GM12878 (cell line): ENCODE results near the gene SLC24A4. TPM values are rescaled to one million over a fixed set of nuclear protein-coding genes. Genes with fewer than 3 reads are reported as not detected.

Experiments used
- ATAC-seq: fragments of 200-7000 bp; cut with Tn5 transposase; 3 replicates; pipeline ENCODE4 v1.9.1; 2020; ENCODE audit warnings: mild to moderate bottlenecking, moderate library complexity
- BruUV-seq: library from RNA; stranded (reverse); fragments of 400-500 nt; replicated peaks from 2 replicates; lab custom pipeline; 2021; lab: Mats Ljungman, UMichigan
- CTCF ChIA-PET: fragments of 300-600 bp; sonication (Branson Sonifier 250); formaldehyde crosslinking; extraction: SDS; loops from one replicate; lab custom pipeline; 2021; ENCODE audit warnings: inconsistent platforms; lab: Yijun Ruan, JAX
- POLR2A ChIA-PET: fragments of 350-600 bp; formaldehyde crosslinking; extraction: SDS; loops from one replicate; lab custom pipeline; 2021; ENCODE audit warnings: inconsistent platforms; lab: Charles Lee
- RAD21 ChIA-PET: fragments of 300-600 bp; sonication (Branson Sonifier 250); formaldehyde crosslinking; loops from one replicate; lab custom pipeline; 2023; ENCODE audit warnings: antibody characterized with exemption; ENCODE audit not compliant: unreplicated experiment; lab: Charles Lee
- SMC1A ChIA-PET: fragments of 300-600 bp; sonication (Branson Sonifier 250); formaldehyde crosslinking; loops from one replicate; lab custom pipeline; 2023; ENCODE audit not compliant: unreplicated experiment, uncharacterized antibody; lab: Charles Lee
- DNase-seq: peaks from one replicate; pipeline ENCODE4 v3.0.0-alpha.2; 2011; ENCODE audit warnings: low read depth, low spot score
- FAIRE-seq: peaks from 3 replicates; lab custom pipeline; 2011; peaks lifted over from hg19 to GRCh38; lab: Jason Lieb, UNC
- H2AFZ ChIP-seq: 2 replicates; pipeline ENCODE4 v1.6.0; 2011; ENCODE audit warnings: low read depth, low read length, control low read depth; ENCODE audit not compliant: control insufficient read depth
- H3K27ac ChIP-seq: 2 replicates; pipeline ENCODE4 v1.5.1; 2011; ENCODE audit warnings: control low read depth; ENCODE audit not compliant: control insufficient read depth, insufficient read depth
- H3K27me3 ChIP-seq, 2 experiments: replicated peaks in 1 of 2; 2 replicates each; pipeline versions ENCODE4 v1.6.0 to v1.6.1; 2011; ENCODE audit warnings: low read length in 1 of 2; ENCODE audit not compliant: control insufficient read depth in 2 of 2, insufficient read depth in 2 of 2
- H3K36me3 ChIP-seq, 2 experiments: 2 replicates each; pipeline ENCODE4 v1.5.1; 2011; ENCODE audit warnings: low read length in 1 of 2; ENCODE audit not compliant: control insufficient read depth in 2 of 2, insufficient read depth in 2 of 2
- H3K4me1 ChIP-seq: 2 replicates; pipeline ENCODE4 v1.6.1; 2011; ENCODE audit warnings: mild to moderate bottlenecking, low read length, moderate library complexity, mixed read lengths; ENCODE audit not compliant: control insufficient read depth, insufficient read depth
- H3K4me2 ChIP-seq: 2 replicates; pipeline ENCODE4 v1.6.0; 2011; ENCODE audit warnings: control low read depth; ENCODE audit not compliant: control insufficient read depth, insufficient read depth
- H3K4me3 ChIP-seq: fragments of 200-600 bp; sonication (generic); 2 replicates; pipeline ENCODE4 v1.5.1; 2016
- H3K79me2 ChIP-seq: 2 replicates; pipeline ENCODE4 v1.6.0; 2011; ENCODE audit warnings: low read length; ENCODE audit not compliant: control insufficient read depth, insufficient read depth
- H3K9ac ChIP-seq: 2 replicates; pipeline ENCODE4 v1.8.0; 2011; ENCODE audit warnings: low read length, control low read depth, mixed read lengths; ENCODE audit not compliant: control insufficient read depth, insufficient read depth
- H3K9me3 ChIP-seq: replicated peaks from 3 replicates; pipeline ENCODE4 v1.5.1; 2011; ENCODE audit warnings: mild to moderate bottlenecking, low read length; ENCODE audit not compliant: control insufficient read depth, insufficient read depth
- H4K20me1 ChIP-seq: 2 replicates; pipeline ENCODE4 v1.6.0; 2011; ENCODE audit not compliant: control insufficient read depth, insufficient read depth
- ATF7 ChIP-seq: fragments of 450-650 bp; IDR thresholded peaks from 2 replicates; pipeline ENCODE4 v1.6.1; 2016; ENCODE audit warnings: low read depth, mild to moderate bottlenecking
- BHLHE40 ChIP-seq, 2 experiments: fragments of 450-650 bp in 1 of 2; IDR thresholded peaks; 2 replicates each; pipeline ENCODE4 v1.6.1; 2011 to 2017; ENCODE audit warnings: low read depth in 2 of 2, borderline replicate concordance in 1 of 2, improper control_type of control experiment in 1 of 2, low read length in 1 of 2, mild to moderate bottlenecking in 1 of 2
- BRCA1 ChIP-seq: IDR thresholded peaks from 2 replicates; pipeline ENCODE4 v1.6.1; 2011; ENCODE audit warnings: low read depth, low read length, improper control_type of control experiment
- CBX3 ChIP-seq: fragments of 200-600 bp; sonication (generic); IDR thresholded peaks from 2 replicates; pipeline ENCODE4 v1.6.1; 2016; ENCODE audit warnings: low read depth, borderline replicate concordance
- CREB1 ChIP-seq: IDR thresholded peaks from 2 replicates; pipeline ENCODE4 v1.6.1; 2012; ENCODE audit warnings: low read depth, mild to moderate bottlenecking, inconsistent platforms
- E2F8 ChIP-seq: fragments of 450-650 bp; IDR thresholded peaks from 2 replicates; pipeline ENCODE4 v1.6.1; 2018; ENCODE audit warnings: mild to moderate bottlenecking, low read depth, moderate library complexity; ENCODE audit not compliant: partially characterized antibody
- EP300 ChIP-seq, 2 experiments: fragments of 150-350 bp in 1 of 2; IDR thresholded peaks; 2 replicates each; pipeline ENCODE4 v1.6.1; 2011 to 2012; ENCODE audit warnings: low read depth in 2 of 2, low read length in 2 of 2, borderline replicate concordance in 1 of 2, improper control_type of control experiment in 1 of 2, inconsistent platforms in 1 of 2; ENCODE audit not compliant: control insufficient read depth in 1 of 2
- HDAC6 ChIP-seq: fragments of 200-600 bp; sonication (generic); IDR thresholded peaks from one replicate; pipeline ENCODE4 v1.8.0; 2017; ENCODE audit warnings: antibody characterized with exemption; ENCODE audit not compliant: unreplicated experiment
- MTA3 ChIP-seq: IDR thresholded peaks from 2 replicates; pipeline ENCODE4 v1.6.1; 2012; ENCODE audit warnings: low read length, inconsistent platforms, borderline replicate concordance
- MXI1 ChIP-seq: fragments of 150-350 bp; IDR thresholded peaks from 2 replicates; pipeline ENCODE4 v1.6.1; 2011; ENCODE audit warnings: low read depth, mild to moderate bottlenecking, inconsistent platforms, low read length, improper control_type of control experiment
- NFXL1 ChIP-seq: fragments of 450-650 bp; IDR thresholded peaks from 2 replicates; pipeline ENCODE4 v1.6.1; 2017; ENCODE audit warnings: antibody characterized with exemption, mild to moderate bottlenecking, borderline replicate concordance
- POLR2AphosphoS2 ChIP-seq: IDR thresholded peaks from 2 replicates; pipeline ENCODE4 v1.6.1; 2011; ENCODE audit warnings: low read depth, mild to moderate bottlenecking, low read length, improper control_type of control experiment, moderate library complexity
- RFX5 ChIP-seq: IDR thresholded peaks from 2 replicates; pipeline ENCODE4 v1.6.1; 2011; ENCODE audit warnings: low read depth, low read length, improper control_type of control experiment
- SREBF2 ChIP-seq: IDR thresholded peaks from 2 replicates; pipeline ENCODE4 v1.6.1; 2012; ENCODE audit warnings: mild to moderate bottlenecking, low read length
- TCF12 ChIP-seq: IDR thresholded peaks from 2 replicates; pipeline ENCODE4 v1.6.1; 2011; ENCODE audit warnings: low read depth, mild to moderate bottlenecking, low read length
- WGBS: methylation state at CpG from one replicate; pipeline ENCODE4 v1.1.6; 2016; ENCODE audit warnings: low lambda C conversion rate; ENCODE audit not compliant: insufficient replicate concordance, insufficient coverage; ENCODE audit errors: missing lambda C conversion rate; 5-methylcytosine and 5-hydroxymethylcytosine counted together
- in situ Hi-C: fragments of 300-500 bp; cut with MboI; formaldehyde crosslinking; loops from 9 replicates; pipeline ENCODE4 v1.14.3; 2018; ENCODE audit warnings: mixed read lengths
- intact Hi-C: fragments of 100-400 bp; cut with micrococcal nuclease; formaldehyde crosslinking; loops from one replicate; pipeline ENCODE4 v1.14.2; 2022; ENCODE audit not compliant: unreplicated experiment
- polyA plus RNA-seq, 11 experiments: library from polyadenylated mRNA; depleted of rRNA in 4 of 11; unstranded in 6 of 11; stranded (reverse) in 5 of 11; fragments of >200 nt; fragmentation: Nextera tagmentation in 4 of 11; fragmentation: Illumina TruSeq in 1 of 11; extraction: Ambion mirVana in 4 of 11; extraction: Trizol in 1 of 11; gene quantifications; 1 replicate in 1 of 11; 2 replicates in 10 of 11; pipeline versions ENCODE4 v1.2.1 to v1.2.3, GENCODE V29; 2011 to 2016; ENCODE audit warnings: inconsistent platforms in 2 of 11, missing spikeins in 2 of 11, low read depth in 1 of 11
- total RNA-seq, 4 experiments: library from RNA; depleted of rRNA in 3 of 4; stranded (reverse); fragments of >200 nt in 3 of 4; fragmentation: Illumina TruSeq in 1 of 4; extraction: Trizol in 1 of 4; gene quantifications; 2 replicates each; pipeline versions ENCODE4 v1.2.1 to v1.2.3, GENCODE V29; 2013 to 2021
- TF ChIP-seq, protein P1 (sequence below): fragments of 450-650 bp; IDR thresholded peaks from 2 replicates; pipeline ENCODE4 v1.6.1; 2014; ENCODE audit warnings: mild to moderate bottlenecking

SLC24A4 gene
- total and polyA plus RNA-seq, 10 of the 15 experiments (the other 5 are each of a cell fraction or from before 2014, with no cell fraction given): under 0.01 to 0.46 (median 0.04) TPM; not detected in 5

DNA sequence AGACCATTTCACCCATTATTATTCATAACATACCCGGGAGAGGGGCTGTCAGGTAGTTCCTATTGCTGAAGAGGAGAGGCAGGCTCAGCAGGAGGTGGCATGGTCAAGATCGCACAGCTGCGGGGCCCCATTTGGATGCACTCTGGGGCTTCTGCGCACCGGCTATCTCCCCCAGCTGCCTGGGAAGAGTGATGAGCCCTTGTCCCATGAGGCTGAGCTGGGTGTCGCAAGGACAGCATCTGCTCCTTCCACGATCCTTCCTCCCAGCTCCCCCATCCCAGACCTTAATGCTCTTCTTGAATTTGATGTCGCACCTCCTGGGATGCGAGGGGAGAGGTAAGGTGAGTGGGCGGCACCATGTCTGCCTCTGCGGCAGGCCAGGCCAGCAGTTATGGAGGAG, 62.6 kb downstream of the SLC24A4 start:
- H4K20me1 ChIP-seq: no peaks in the 10 kb centered on the region
- POLR2A ChIA-PET: no interaction called here
- FAIRE-seq (no peak), ATAC-seq (no peak), DNase-seq (no peak)
- in situ Hi-C loops: no loop called here
- no peaks in the 10 kb centered on the region for H3K9me3 ChIP-seq
- H3K4me1 ChIP-seq: no peaks in the 10 kb centered on the region
- H3K27ac ChIP-seq: no peak overlapping the region
- H2AFZ ChIP-seq: no peak overlapping the region
- 0 out of 4 replicates have a peak, but pooled peaks cover 0 to 3% of the 10 kb centered on the region in 2 experiments for H3K27me3 ChIP-seq
- WGBS: 65% methylated on average over 11 of the region's 11 CpGs
- no TSS peak for BruUV-seq
- intact Hi-C loops: no loop called here
- CTCF ChIA-PET: interaction anchor here (0.7 to 1.1 kb wide), 2 partner anchors 35 to 61 kb away, joined by 3 to 5 read pairs; no protein-coding TSS in a partner anchor
- TF ChIP-seq TCF12 (no peak), CBX3 (no peak), CREB1 (no peak), ATF7 (no peak), POLR2AphosphoS2 (no peak), NFXL1 (no peak), HDAC6 (no peak), EP300 (IDR thresholded peaks at IDR 0.05; ENCODE audit: borderline replicate concordance in 1 of 2, control insufficient read depth in 1 of 2, low read depth in 2 of 2, low read length in 2 of 2) (no peak), MXI1 (no peak), RFX5 (no peak), BRCA1 (no peak), E2F8 (no peak), BHLHE40 (IDR thresholded peaks at IDR 0.05; ENCODE audit: borderline replicate concordance in 1 of 2, low read depth in 2 of 2, low read length in 1 of 2) (no peak), MTA3 (no peak), SREBF2 (no peak)
- TF ChIP-seq, protein P1, sequence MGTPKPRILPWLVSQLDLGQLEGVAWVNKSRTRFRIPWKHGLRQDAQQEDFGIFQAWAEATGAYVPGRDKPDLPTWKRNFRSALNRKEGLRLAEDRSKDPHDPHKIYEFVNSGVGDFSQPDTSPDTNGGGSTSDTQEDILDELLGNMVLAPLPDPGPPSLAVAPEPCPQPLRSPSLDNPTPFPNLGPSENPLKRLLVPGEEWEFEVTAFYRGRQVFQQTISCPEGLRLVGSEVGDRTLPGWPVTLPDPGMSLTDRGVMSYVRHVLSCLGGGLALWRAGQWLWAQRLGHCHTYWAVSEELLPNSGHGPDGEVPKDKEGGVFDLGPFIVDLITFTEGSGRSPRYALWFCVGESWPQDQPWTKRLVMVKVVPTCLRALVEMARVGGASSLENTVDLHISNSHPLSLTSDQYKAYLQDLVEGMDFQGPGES: no peak
- H3K4me2 ChIP-seq: no peak overlapping the region
- H3K36me3 ChIP-seq: no peaks in the 10 kb centered on the region
- no peak overlapping the region for H3K4me3 ChIP-seq
- SMC1A ChIA-PET: no interaction called here
- no peaks in the 10 kb centered on the region for H3K79me2 ChIP-seq
- H3K9ac ChIP-seq: no peak overlapping the region
- RAD21 ChIA-PET: no interaction called here
